Kidney tubule cell (primary cell): Measurements from ENCODE around the gene ZNF644.
"Not testable (repeated sequence)": the region's sequence is repeated elsewhere in the genome, so short reads cannot be mapped to it uniquely, and the experiment has no call there.

Source experiments
- DNase-seq: peaks from one replicate; pipeline ENCODE4 v3.0.0-alpha.2; 2018; ENCODE audit warnings: low spot score

The ZNF644 gene

GRCh38 chr1:91021686-91022517, at the start of gene ZNF644:
ZNF644 (minus strand) TSS chr1:91022035; CDS start chr1:90982353, 39,682 bp downstream.
- DNase-seq = peak; percentile 95

- DNase-seq = no peak
Observed at GRCh38 chr1:91070298-91070697, 48.5 kb upstream of the ZNF644 start.

DNA sequence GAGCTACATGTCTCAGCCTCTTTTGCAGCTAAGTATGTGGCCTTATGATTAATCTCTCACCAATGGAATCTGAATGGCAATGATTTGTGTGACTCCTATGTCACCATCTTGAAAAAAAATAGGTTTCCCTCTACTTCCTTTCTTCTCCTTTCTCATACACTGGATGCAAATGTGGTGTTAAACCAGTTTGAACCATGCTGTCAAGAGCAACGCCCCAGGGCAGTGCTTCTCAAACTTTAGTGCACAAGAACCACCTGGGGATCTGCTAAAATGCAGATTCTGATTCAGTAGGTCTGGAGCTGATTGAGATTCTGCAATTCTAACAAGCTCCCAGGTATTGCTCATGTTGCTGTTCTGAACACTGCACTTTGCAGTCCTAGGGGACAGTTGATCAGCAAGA, 44.7 kb upstream of the ZNF644 start:
- no peak for DNase-seq

- no peak for DNase-seq
Observed at GRCh38 chr1:91065337-91065736, 43.5 kb upstream of the ZNF644 start.

- peak; percentile 6 for DNase-seq
Observed at GRCh38 chr1:91063403-91063802, 41.6 kb upstream of the ZNF644 start.

GRCh38 chr1:91059157-91059556, 37.3 kb upstream of the ZNF644 start:
- DNase-seq = no peak

DNA sequence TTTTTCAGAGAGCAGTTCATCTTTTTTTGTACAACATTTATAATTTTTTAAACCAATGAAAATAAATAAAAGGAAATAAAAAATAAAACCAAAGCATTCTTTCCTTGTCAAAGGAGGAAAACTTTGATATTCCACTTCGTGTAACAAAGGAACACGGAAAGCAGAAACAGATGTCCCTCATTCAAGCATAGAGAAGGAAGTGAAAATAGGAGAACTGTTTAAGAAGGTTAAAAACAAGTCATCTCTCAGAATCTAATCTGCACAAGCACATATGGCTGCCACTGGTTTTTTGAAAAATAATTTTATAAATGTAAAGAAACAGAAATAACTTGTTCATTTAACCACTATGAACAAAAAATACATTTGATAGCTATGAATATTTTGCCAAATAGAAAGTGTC, 35.9 kb upstream of the ZNF644 start:
- no peak for DNase-seq

DNA sequence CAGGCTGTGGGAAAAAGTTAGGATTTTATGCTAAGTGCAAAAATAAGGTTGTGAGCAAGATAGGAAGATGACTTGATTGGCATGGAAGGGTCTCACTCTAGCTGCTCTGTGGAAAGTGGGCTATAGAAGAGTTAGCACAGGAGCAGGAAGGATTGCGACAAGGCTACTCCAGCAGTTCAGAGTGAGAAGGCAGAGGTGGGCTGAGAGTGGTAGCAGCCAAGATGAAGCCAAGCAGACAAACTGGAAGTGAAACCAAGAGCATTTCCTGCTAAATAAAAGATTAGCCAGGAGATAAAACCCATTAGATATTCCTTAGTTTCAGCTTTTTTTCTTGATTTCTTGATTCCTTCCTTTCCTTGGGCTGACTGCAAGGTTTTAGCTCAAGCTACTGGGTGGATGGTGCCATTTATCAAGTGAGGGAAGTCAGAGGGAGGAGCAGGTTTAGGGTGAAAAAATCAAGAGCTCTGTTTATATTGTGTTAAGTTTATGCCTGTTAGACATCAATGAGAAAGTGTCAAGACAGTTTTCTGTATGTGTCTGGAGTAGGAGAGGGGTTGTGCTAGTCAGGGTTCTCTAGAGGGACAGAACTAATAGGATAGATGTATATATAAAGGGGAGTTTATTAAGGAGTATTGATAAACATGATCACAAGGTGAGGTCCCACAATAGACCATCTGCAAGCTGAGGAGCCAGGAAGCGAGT, 33.1 kb upstream of the ZNF644 start:
- DNase-seq = no peak

DNA sequence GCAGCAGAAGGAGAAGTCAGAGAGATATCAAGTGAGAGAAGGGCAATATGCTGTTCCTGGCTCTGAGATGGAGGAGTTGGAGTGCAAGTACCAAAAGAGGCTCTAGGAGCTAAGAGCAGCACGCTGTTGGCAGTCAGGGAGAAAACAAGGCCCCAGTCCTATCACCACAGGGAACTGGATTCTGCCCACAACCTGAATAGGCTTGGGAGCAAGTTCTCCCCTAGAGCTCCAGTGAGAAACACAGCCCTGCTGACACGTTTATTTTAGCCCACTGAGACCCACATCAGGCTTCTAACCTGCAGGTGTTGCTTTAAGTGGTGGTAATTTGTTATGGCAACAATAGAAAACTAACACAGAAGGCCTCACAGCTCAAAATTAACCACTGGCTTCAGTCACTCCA, 31.8 kb upstream of the ZNF644 start:
- DNase-seq = no peak

DNA sequence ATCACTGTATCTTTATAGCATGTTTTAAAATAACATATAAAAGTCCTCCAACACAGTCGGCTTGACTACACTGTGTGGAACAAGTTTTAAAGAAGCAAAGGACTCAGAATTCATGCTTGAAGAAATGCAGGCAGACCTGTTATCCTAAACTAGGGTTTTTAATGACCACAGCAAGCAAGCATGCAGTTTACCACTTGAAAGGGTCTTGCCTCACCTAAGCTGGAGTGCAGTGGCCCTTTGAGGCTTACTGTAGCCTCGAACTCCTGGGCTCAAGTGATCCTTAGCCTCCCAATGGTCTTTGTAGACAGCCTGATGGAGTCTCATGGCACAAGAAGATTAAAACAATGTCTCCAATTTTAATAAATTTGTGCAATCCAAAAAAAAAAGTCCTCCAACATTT, 27.7 kb upstream of the ZNF644 start:
- not testable (repeated sequence) for DNase-seq

- peak; percentile 20 for DNase-seq
Observed at GRCh38 chr1:91046766-91047165, 24.9 kb upstream of the ZNF644 start.

DNA sequence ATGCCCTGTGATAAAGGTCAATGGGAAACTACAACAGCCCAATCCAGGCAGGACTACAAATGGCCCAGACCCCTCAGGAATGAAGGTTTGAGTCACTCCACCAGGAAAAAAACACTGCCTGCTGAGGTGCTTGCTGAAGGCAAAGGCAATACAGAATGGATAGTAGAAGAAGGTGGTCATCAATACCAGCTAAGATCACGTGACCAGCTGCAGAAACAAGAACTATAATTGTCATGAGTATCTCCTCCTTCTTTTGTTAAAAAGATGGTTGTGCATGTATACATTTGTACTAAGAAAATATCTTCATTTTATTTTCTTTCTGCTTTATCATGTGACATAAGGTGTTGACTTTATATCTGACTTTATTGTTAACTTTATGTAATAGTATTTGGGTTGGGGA, 23.4 kb upstream of the ZNF644 start:
- no peak for DNase-seq

DNA sequence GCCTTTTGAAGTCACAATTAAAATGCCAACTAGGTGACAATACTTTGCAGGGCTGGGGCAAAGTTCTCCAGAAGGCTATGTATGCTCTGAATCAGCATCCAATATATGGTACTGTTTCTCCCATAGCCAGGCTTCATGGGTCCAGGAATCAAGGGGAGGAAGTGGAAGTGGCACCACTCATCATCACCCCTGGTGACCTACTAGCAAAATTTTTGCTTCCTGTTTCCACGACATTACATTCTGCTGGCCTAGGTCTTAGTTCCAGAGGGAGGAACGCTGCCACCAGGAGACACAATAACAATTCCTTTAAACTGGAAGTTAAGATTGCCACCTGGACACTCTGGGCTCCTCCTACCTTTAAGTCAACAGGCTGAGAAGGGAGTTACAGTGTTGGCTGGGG, 22.9 kb upstream of the ZNF644 start:
- not testable (repeated sequence) for DNase-seq

- not testable (repeated sequence) for DNase-seq
Observed at GRCh38 chr1:91042372-91042771, 20.5 kb upstream of the ZNF644 start.

DNA sequence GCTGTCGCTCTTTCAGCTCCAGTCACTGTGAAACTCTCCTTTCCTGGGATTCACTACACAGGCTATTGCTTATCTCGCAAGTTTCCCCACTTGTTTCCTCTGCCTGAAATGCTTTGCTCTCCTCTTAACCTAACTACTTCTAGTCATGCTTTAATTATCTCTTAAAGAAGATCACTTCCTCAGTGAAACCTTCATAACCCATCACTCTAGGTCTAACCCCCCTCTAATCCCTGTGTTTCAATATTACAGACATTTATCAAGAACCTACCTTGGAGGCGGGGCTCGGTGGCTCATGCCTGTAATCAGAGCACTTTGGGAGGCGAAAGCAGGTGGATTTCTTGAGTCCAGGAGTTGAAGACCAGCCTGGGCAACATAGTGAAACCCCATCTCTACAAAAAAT, 16.7 kb upstream of the ZNF644 start:
- DNase-seq = no peak

DNA sequence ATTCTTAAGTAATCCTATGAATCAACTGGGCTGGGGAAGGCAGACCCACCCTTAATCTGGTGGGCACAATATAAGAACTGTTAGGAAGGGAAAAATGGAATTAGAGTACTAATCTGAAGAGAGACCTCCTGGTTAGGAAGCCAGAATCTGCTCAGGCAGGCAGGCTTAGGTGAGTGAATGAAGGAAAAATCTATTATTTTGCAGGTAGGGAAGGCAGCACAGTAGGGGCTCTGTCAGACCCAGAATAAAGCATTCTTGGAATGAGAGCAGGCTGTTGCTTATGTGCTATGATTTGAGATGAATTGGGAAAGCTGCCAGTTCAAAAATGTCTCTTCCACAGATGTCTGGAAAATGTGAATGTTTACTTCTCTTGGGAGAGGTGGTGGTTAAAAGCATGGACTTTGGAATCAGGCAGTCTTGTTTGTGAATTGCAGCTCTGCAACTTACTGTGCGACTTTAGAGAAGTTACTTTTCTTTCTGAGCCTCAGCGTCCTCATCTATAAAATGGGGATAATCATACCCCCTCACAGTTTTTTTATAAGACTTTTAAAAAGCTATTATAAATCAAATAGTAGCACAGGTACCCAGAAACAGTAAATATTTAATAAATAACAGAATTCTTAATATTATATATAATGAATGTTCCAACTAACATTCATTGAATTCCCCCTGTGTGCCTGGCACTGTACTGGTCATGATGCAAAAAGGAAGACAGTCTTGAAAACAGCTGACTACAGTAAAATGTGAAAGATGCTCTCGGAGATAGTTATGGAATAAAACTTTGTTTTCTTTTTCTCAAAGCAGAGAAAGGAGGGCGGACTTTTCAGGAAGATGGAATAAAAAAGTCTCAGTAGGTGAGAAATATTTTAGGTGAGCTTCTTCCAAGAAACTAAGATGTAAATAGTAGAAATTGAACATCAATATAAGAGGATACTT, 15.3 kb upstream of the ZNF644 start:
- DNase-seq = no peak

DNA sequence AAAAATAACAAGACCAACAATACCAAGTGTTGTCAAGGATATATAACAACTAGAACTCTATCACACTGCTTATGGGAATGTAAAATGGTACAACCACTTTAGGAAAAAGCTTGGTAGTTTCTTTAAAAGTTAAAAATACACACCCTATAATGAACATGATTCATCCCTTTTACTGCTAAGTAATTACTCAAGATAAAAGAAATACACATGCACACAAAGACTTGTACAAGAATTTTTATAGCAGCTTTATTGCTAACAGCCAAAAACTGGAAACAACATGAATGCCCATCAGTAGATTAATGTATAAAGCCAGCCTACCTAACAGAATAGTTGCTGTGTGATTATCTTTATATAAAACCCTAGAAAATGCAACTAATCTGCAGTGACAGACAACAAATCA, 10.5 kb upstream of the ZNF644 start:
- no peak for DNase-seq

- no peak for DNase-seq
Observed at GRCh38 chr1:91031081-91031480, 9.2 kb upstream of the ZNF644 start.

DNA sequence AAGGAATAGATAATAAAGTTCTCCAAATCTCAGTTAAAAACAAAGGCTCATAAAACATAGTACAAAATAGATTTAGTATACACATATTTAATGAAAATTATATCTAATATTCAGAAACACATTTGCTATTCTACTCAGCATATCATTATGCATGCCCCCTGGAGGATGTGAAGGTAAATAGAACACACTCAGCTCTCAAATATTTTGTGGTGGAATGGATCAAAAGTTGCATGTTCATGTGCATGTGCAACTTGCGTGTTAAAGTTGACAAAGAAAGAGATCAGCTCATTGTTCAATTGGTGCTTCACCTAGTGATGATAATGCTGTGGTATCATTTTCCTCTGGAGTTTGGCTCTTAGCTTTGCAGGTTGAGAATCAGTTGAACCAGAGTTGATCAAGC, 4.9 kb upstream of the ZNF644 start:
- peak; percentile 47 for DNase-seq

DNA sequence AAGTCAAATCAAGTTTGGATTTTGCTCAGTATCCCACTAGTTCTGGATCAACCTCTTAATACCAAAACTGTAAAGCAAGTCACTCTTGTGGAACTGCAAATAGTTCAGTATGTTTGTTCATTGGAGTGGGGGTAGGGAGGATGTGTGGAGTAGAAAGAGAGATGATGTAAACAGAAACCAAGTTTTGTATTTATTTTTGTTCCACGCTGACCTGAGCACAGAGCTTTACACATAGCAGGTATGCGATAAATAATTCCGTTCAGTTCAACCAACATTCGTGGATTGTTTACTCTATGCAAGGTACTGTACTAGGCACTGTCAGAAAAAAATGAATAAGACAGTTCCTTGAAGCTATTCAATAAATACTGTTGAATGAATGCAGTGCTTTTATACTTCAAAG, 4.5 kb upstream of the ZNF644 start:
- peak; percentile 45 for DNase-seq

DNA sequence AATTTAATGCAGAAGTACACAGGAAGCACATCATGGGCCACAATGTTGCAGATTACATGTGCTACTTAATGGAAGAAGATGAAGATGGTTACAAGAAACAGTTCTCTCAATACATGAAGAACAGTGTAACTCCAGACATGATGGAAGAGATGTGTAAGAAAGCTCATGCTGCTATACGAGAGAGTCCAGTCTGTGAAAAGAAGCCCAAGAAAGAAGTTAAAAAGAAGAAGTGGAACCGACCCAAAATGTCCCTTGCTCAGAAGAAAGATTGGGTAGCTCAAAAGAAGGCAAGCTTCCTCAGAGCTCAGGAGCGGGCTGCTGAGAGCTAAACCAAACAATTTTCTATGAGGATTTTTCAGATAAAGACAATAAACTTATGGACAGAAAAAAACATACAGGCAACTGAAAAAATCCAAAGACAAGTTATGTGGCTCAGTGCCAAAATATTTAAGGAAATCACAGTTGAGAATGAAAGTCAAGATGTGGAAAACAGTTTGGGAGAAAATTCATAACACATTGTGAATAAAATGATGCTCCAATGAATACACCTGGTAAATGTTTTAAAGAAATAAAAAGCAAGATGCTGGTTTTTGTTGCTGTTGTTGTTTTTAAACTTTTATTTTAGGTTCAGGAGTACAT, 2.8 kb upstream of the ZNF644 start:
- DNase-seq = no peak

DNA sequence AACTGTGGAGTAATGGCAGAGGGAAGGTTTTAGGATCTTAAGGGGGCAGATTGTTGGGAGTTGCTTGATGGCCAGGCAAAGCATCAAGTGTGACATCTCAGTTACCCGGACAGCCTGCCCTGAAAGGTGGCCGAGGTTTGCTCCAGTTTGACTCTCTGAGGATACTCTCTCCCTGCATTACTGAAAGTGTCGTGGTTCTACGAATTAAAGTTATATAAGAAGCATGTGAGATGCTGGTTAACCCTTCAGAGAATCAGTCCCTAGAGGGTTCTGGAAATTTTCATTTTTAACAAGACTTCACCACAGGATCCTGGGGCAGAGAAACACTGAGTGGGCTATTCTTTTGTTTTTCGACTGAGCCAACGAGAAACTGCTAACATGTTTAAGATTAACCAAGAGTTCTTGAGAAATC, 689 bp upstream of the ZNF644 start:
- no peak for DNase-seq
